HEK293 (cell line): Measurements from ENCODE around the gene TMEM203.

Source experiments
- ATF2 ChIP-seq: fragments of 450-650 bp; formaldehyde crosslinking; IDR thresholded peaks from 2 replicates; pipeline ENCODE4 v1.5.1; 2016; ENCODE audit warnings: missing biosample characterization, missing genetic modification characterization, low read depth
- BCL11A ChIP-seq: fragments of 450-650 bp; formaldehyde crosslinking; IDR thresholded peaks from 2 replicates; pipeline ENCODE4 v1.5.1; 2016; ENCODE audit warnings: low read depth, missing biosample characterization, missing genetic modification characterization
- BCL6B ChIP-seq: fragments of 450-650 bp; formaldehyde crosslinking; IDR thresholded peaks from 2 replicates; pipeline ENCODE4 v1.5.1; 2017; ENCODE audit warnings: missing biosample characterization, missing genetic modification characterization
- ELK4 ChIP-seq: IDR thresholded peaks from 2 replicates; pipeline ENCODE4 v1.6.1; 2011; ENCODE audit warnings: mild to moderate bottlenecking, low read depth, low read length, borderline replicate concordance
- KLF1 ChIP-seq: fragments of 450-650 bp; formaldehyde crosslinking; IDR thresholded peaks from 2 replicates; pipeline ENCODE4 v1.5.1; 2016; ENCODE audit warnings: missing biosample characterization, missing genetic modification characterization
- SCRT2 ChIP-seq: fragments of 450-650 bp; formaldehyde crosslinking; IDR thresholded peaks from 2 replicates; pipeline ENCODE4 v1.5.1; 2016; ENCODE audit warnings: missing biosample characterization, missing genetic modification characterization
- ZFP3 ChIP-seq: fragments of 450-650 bp; formaldehyde crosslinking; IDR thresholded peaks from 2 replicates; pipeline ENCODE4 v1.5.1; 2016; ENCODE audit warnings: low read depth, missing biosample characterization, missing genetic modification characterization
- ZNF184 ChIP-seq: fragments of 450-650 bp; IDR thresholded peaks from 2 replicates; pipeline ENCODE4 v1.5.1; 2018; ENCODE audit warnings: missing biosample characterization, mild to moderate bottlenecking, missing genetic modification characterization
- ZNF19 ChIP-seq: fragments of 450-650 bp; formaldehyde crosslinking; IDR thresholded peaks from 2 replicates; pipeline ENCODE4; 2016; ENCODE audit warnings: missing biosample characterization, missing genetic modification characterization, low read depth
- ZNF223 ChIP-seq: fragments of 450-650 bp; formaldehyde crosslinking; IDR thresholded peaks from 2 replicates; pipeline ENCODE4 v1.5.1; 2016; ENCODE audit warnings: missing biosample characterization, missing genetic modification characterization
- ZNF239 ChIP-seq: fragments of 450-650 bp; formaldehyde crosslinking; IDR thresholded peaks from 2 replicates; pipeline ENCODE4 v1.5.1; 2016; ENCODE audit warnings: missing biosample characterization, missing genetic modification characterization
- ZNF37A ChIP-seq: fragments of 450-650 bp; IDR thresholded peaks from 2 replicates; pipeline ENCODE4 v1.5.1; 2018; ENCODE audit warnings: missing biosample characterization, missing genetic modification characterization
- ZNF449 ChIP-seq: fragments of 450-650 bp; formaldehyde crosslinking; IDR thresholded peaks from 2 replicates; pipeline ENCODE4 v1.5.1; 2017; ENCODE audit warnings: missing biosample characterization, mild to moderate bottlenecking, missing genetic modification characterization, moderate library complexity
- ZNF488 ChIP-seq: fragments of 450-650 bp; formaldehyde crosslinking; IDR thresholded peaks from 2 replicates; pipeline ENCODE4 v1.5.1; 2016; ENCODE audit warnings: missing biosample characterization, missing genetic modification characterization
- ZNF510 ChIP-seq: fragments of 450-650 bp; formaldehyde crosslinking; IDR thresholded peaks from 2 replicates; pipeline ENCODE4 v1.5.1; 2018; ENCODE audit warnings: mild to moderate bottlenecking, missing genetic modification characterization, missing biosample characterization; ENCODE audit not compliant: insufficient replicate concordance
- ZNF560 ChIP-seq: fragments of 450-650 bp; formaldehyde crosslinking; IDR thresholded peaks from 2 replicates; pipeline ENCODE4 v1.5.1; 2017; ENCODE audit warnings: missing biosample characterization, missing genetic modification characterization, borderline replicate concordance
- ZNF621 ChIP-seq: fragments of 450-650 bp; formaldehyde crosslinking; IDR thresholded peaks from 2 replicates; pipeline ENCODE4 v1.5.1; 2017; ENCODE audit warnings: missing biosample characterization, missing genetic modification characterization
- ZNF626 ChIP-seq: fragments of 450-650 bp; sonication (Bioruptor Pico); formaldehyde crosslinking; IDR thresholded peaks from 2 replicates; pipeline ENCODE4 v1.5.1; 2018; ENCODE audit warnings: missing biosample characterization, missing genetic modification characterization, inconsistent platforms
- ZNF629 ChIP-seq: fragments of 450-650 bp; formaldehyde crosslinking; IDR thresholded peaks from 2 replicates; pipeline ENCODE4 v1.5.1; 2017; ENCODE audit warnings: missing biosample characterization, missing genetic modification characterization
- ZNF664 ChIP-seq: fragments of 450-650 bp; formaldehyde crosslinking; IDR thresholded peaks from 2 replicates; pipeline ENCODE4 v1.5.1; 2016; ENCODE audit warnings: missing biosample characterization, missing genetic modification characterization
- ZNF704 ChIP-seq: fragments of 450-650 bp; formaldehyde crosslinking; IDR thresholded peaks from 2 replicates; pipeline ENCODE4 v1.5.1; 2016; ENCODE audit warnings: missing biosample characterization, missing genetic modification characterization
- ZNF76 ChIP-seq: fragments of 450-650 bp; formaldehyde crosslinking; IDR thresholded peaks from 2 replicates; pipeline ENCODE4; 2016; ENCODE audit warnings: low read depth, missing biosample characterization, missing genetic modification characterization, borderline replicate concordance
- ZNF830 ChIP-seq: fragments of 450-650 bp; IDR thresholded peaks from 2 replicates; pipeline ENCODE4 v1.5.0; 2018; ENCODE audit warnings: missing biosample characterization, missing genetic modification characterization, low read depth, mild to moderate bottlenecking, moderate library complexity
- TF ChIP-seq, protein P1 (sequence below): fragments of 450-650 bp; formaldehyde crosslinking; conservative IDR thresholded peaks from 2 replicates; pipeline ENCODE4 v1.5.1; 2016; ENCODE audit warnings: low read depth, missing biosample characterization, missing genetic modification characterization
- TF ChIP-seq, protein P2 (sequence below): fragments of 450-650 bp; formaldehyde crosslinking; IDR thresholded peaks from 2 replicates; pipeline ENCODE4 v1.5.1; 2017; ENCODE audit warnings: missing biosample characterization, missing genetic modification characterization

TMEM203 gene

DNA sequence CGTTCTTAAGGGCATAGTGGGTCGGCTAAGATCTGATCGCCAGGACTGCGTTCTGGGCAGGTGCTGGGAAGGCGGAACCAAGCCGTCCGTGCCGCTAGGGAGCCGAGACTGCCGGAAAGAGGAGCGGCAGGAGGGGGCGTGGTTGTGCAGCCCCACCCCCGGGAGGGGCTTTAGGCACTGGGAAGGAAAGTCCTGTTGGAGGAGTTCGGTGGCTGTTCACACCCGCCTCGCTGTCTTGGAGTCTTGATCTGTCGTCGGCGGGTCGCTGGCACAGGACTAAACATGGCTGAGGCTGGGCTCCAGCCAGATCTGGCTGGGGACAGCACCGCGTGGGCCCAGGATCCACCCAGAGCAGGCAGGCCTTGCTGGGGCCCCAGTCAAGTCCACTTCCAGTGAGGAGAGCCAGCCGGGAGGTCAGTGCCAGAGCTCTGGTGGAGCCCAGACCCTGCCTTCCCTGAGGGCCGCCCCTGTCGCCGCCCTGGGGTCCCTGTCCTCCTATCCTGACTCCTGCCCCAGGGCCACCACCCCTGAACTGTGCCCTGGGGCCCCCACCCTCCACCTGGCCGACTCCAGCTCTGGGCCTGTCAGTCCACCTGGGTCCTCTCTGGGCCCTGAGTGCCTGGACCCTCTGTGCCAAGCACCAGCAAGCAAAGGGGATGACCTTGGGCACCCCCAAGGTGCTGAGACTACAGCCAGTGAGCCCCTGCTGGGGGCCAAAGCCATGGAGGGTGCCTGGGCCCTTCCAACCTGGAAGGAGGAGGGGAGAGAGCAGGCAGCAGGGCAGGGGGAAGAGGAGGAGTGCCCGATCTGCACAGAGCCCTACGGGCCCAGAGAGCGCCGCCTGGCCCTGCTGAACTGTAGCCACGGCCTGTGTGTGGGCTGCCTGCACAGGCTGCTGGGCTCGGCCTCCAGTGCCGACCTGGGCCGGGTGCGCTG, 12.1 kb upstream of the TMEM203 start (continued):
- TF ChIP-seq ZNF239 (tag by site-specific recombination) (no peak), ZNF704 (tag by site-specific recombination) (no peak), ZNF629 (tag by site-specific recombination) (no peak), ZFP3 (tag by site-specific recombination) (no peak), ZNF626 (tag by site-specific recombination) (no peak), ZNF19 (tag by site-specific recombination) (no peak), ZNF560 (tag by site-specific recombination) (no peak), ELK4 (no peak), ZNF184 (tag by site-specific recombination) (no peak), ZNF488 (tag by site-specific recombination) (no peak), ZNF76 (tag by site-specific recombination) (no peak), BCL11A (tag by site-specific recombination) (no peak), ZNF223 (tag by site-specific recombination) (no peak), ZNF664 (tag by site-specific recombination) (no peak), ZNF510 (tag by site-specific recombination) (no peak), ZNF37A (tag by site-specific recombination) (no peak), ZNF449 (tag by site-specific recombination) (0 out of 2 replicates have a peak, but pooled peaks have one; percentile 34), KLF1 (tag by site-specific recombination) (peak; percentile 89), ATF2 (tag by site-specific recombination) (no peak), ZNF621 (tag by site-specific recombination) (no peak), BCL6B (no peak), ZNF830 (tag by site-specific recombination) (no peak), SCRT2 (tag by site-specific recombination) (no peak)
- TF ChIP-seq, protein P1, sequence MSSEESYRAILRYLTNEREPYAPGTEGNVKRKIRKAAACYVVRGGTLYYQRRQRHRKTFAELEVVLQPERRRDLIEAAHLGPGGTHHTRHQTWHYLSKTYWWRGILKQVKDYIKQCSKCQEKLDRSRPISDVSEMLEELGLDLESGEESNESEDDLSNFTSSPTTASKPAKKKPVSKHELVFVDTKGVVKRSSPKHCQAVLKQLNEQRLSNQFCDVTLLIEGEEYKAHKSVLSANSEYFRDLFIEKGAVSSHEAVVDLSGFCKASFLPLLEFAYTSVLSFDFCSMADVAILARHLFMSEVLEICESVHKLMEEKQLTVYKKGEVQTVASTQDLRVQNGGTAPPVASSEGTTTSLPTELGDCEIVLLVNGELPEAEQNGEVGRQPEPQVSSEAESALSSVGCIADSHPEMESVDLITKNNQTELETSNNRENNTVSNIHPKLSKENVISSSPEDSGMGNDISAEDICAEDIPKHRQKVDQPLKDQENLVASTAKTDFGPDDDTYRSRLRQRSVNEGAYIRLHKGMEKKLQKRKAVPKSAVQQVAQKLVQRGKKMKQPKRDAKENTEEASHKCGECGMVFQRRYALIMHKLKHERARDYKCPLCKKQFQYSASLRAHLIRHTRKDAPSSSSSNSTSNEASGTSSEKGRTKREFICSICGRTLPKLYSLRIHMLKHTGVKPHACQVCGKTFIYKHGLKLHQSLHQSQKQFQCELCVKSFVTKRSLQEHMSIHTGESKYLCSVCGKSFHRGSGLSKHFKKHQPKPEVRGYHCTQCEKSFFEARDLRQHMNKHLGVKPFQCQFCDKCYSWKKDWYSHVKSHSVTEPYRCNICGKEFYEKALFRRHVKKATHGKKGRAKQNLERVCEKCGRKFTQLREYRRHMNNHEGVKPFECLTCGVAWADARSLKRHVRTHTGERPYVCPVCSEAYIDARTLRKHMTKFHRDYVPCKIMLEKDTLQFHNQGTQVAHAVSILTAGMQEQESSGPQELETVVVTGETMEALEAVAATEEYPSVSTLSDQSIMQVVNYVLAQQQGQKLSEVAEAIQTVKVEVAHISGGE: peak; percentile 43; the same call in 1 of the 2 replicates
- TF ChIP-seq, protein P2, sequence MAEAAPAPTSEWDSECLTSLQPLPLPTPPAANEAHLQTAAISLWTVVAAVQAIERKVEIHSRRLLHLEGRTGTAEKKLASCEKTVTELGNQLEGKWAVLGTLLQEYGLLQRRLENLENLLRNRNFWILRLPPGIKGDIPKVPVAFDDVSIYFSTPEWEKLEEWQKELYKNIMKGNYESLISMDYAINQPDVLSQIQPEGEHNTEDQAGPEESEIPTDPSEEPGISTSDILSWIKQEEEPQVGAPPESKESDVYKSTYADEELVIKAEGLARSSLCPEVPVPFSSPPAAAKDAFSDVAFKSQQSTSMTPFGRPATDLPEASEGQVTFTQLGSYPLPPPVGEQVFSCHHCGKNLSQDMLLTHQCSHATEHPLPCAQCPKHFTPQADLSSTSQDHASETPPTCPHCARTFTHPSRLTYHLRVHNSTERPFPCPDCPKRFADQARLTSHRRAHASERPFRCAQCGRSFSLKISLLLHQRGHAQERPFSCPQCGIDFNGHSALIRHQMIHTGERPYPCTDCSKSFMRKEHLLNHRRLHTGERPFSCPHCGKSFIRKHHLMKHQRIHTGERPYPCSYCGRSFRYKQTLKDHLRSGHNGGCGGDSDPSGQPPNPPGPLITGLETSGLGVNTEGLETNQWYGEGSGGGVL (tag by site-specific recombination): no peak
